GM23338 (cell line): ENCODE measurements around the gene TMTC2. TPM values are rescaled to one million over a fixed set of nuclear protein-coding genes. Genes with fewer than 3 reads are reported as not detected.

Experiments used
- ATAC-seq: fragments of 200-7000 bp; cut with Tn5 transposase; 3 replicates; pipeline ENCODE4 v1.9.1; 2020
- DNase-seq: peaks from one replicate; pipeline ENCODE4 v3.0.0-alpha.2; 2015; ENCODE audit warnings: low spot score
- H2AFZ ChIP-seq: fragments of 200-600 bp; sonication (generic); 2 replicates; pipeline ENCODE4 v1.8.0; 2016; ENCODE audit warnings: antibody characterized with exemption, mild to moderate bottlenecking, moderate library complexity
- H3F3A ChIP-seq: fragments of 200-600 bp; sonication (generic); replicated peaks from 2 replicates; pipeline ENCODE4 v1.8.0; 2017; ENCODE audit warnings: antibody characterized with exemption, mixed run types, low read depth
- H3K27ac ChIP-seq: fragments of 200-600 bp; sonication (generic); 2 replicates; pipeline ENCODE4 v1.6.1; 2016; ENCODE audit warnings: low read depth
- H3K27me3 ChIP-seq: fragments of 200-600 bp; sonication (generic); 2 replicates; pipeline ENCODE4 v1.8.0; 2016; ENCODE audit warnings: mild to moderate bottlenecking, mixed run types, moderate library complexity; ENCODE audit not compliant: insufficient read depth
- H3K36me3 ChIP-seq: fragments of 200-600 bp; sonication (generic); 2 replicates; pipeline ENCODE4 v1.8.0; 2016; ENCODE audit warnings: mild to moderate bottlenecking; ENCODE audit not compliant: insufficient read depth
- H3K4me1 ChIP-seq: fragments of 200-600 bp; sonication (generic); 2 replicates; pipeline ENCODE4 v1.8.0; 2016; ENCODE audit warnings: mild to moderate bottlenecking, moderate library complexity; ENCODE audit not compliant: insufficient read depth
- H3K4me2 ChIP-seq: fragments of 200-600 bp; sonication (generic); 2 replicates; pipeline ENCODE4 v1.7.1; 2017; ENCODE audit warnings: mixed run types
- H3K4me3 ChIP-seq: fragments of 200-600 bp; sonication (generic); 2 replicates; pipeline ENCODE4 v1.6.1; 2016; ENCODE audit warnings: mixed run types
- H3K79me2 ChIP-seq: fragments of 200-600 bp; sonication (generic); replicated peaks from 2 replicates; pipeline ENCODE4 v1.8.0; 2017; ENCODE audit warnings: mild to moderate bottlenecking; ENCODE audit not compliant: insufficient read depth
- H3K9me2 ChIP-seq: fragments of 200-600 bp; sonication (generic); 2 replicates; pipeline ENCODE4 v1.8.0; 2017; ENCODE audit not compliant: insufficient read depth
- H4K20me1 ChIP-seq: fragments of 200-600 bp; sonication (generic); replicated peaks from 2 replicates; pipeline ENCODE4 v1.8.0; 2017; ENCODE audit warnings: mild to moderate bottlenecking; ENCODE audit not compliant: insufficient read depth
- H3K27ac Mint-ChIP-seq: 2 replicates; pipeline ENCODE4 v1.8.0; 2020; ENCODE audit warnings: inconsistent platforms, mild to moderate bottlenecking, moderate library complexity, mixed read lengths
- H3K27me3 Mint-ChIP-seq: 3 replicates; pipeline ENCODE4 v1.8.0; 2022; ENCODE audit warnings: low read depth, mild to moderate bottlenecking, moderate library complexity, mixed read lengths, inconsistent platforms; ENCODE audit not compliant: insufficient read depth, poor library complexity
- H3K36me3 Mint-ChIP-seq: 3 replicates; pipeline ENCODE4 v1.8.0; 2021; ENCODE audit warnings: low read depth, mild to moderate bottlenecking, inconsistent platforms, moderate library complexity, mixed read lengths
- H3K4me1 Mint-ChIP-seq: 3 replicates; pipeline ENCODE4 v1.8.0; 2020; ENCODE audit warnings: mild to moderate bottlenecking, inconsistent platforms, mixed read lengths
- H3K4me3 Mint-ChIP-seq: 3 replicates; pipeline ENCODE4 v1.8.0; 2021; ENCODE audit warnings: moderate library complexity, mild to moderate bottlenecking, inconsistent platforms, mixed read lengths
- H3K9me3 Mint-ChIP-seq: 3 replicates; pipeline ENCODE4 v1.8.0; 2020; ENCODE audit warnings: moderate library complexity, mild to moderate bottlenecking, inconsistent platforms, mixed read lengths
- ETS1 ChIP-seq: IDR thresholded peaks from 2 replicates; pipeline ENCODE4 v1.6.1; 2016; ENCODE audit warnings: antibody characterized with exemption
- REST ChIP-seq: IDR thresholded peaks from one replicate; pipeline ENCODE4 v1.6.1; 2018; ENCODE audit warnings: antibody characterized with exemption; ENCODE audit not compliant: unreplicated experiment
- ZNF114 ChIP-seq: fragments of 250-450 bp; sonication (Bioruptor Pico); IDR thresholded peaks from 2 replicates; pipeline ENCODE4 v1.5.0; 2020; ENCODE audit warnings: mild to moderate bottlenecking, moderate library complexity
- polyA plus RNA-seq: library from polyadenylated mRNA; unstranded; fragments of >200 nt; fragmentation: Nextera tagmentation; extraction: Ambion mirVana; gene quantifications from 2 replicates; pipeline ENCODE4 v1.2.1, GENCODE V29; 2016
- total RNA-seq: library from RNA; depleted of rRNA; stranded (reverse); fragments of >200 nt; shearing (Covaris generic); gene quantifications from 2 replicates; pipeline ENCODE4 v1.2.3, GENCODE V29; 2014

Gene TMTC2
- total and polyA plus RNA-seq, 2 experiments from 2014 or later, result 0.57 to 6.5 TPM

GRCh38 chr12:82705774-82706173, 19.1 kb downstream of the TMTC2 start:
- H3K27me3 ChIP-seq, result no peaks in the 10 kb centered on the region

GRCh38 chr12:82708061-82708879, 21.6 kb downstream of the TMTC2 start:
- no peaks in the 10 kb centered on the region for H3K27me3 ChIP-seq
- no peak overlapping the region for H3K4me3 Mint-ChIP-seq
- H3K4me1 Mint-ChIP-seq, result peaks cover 25% of the 10 kb centered on the region
- H3K79me2 ChIP-seq, result no peaks in the 10 kb centered on the region
- no peaks in the 10 kb centered on the region for H3K9me2 ChIP-seq
- no peaks in the 10 kb centered on the region for H3K36me3 ChIP-seq
- no peaks in the 10 kb centered on the region for H3F3A ChIP-seq
- H3K36me3 Mint-ChIP-seq, result peaks cover 16% of the 10 kb centered on the region
- DNase-seq (peak; percentile 53), ATAC-seq (peak; percentile 82)
- H4K20me1 ChIP-seq, result no peaks in the 10 kb centered on the region
- H3K27me3 Mint-ChIP-seq, result peaks cover 5% of the 10 kb centered on the region
- peak overlapping the region; percentile 20; the same call in 1 of the 2 replicates for H3K27ac Mint-ChIP-seq
- H3K27ac ChIP-seq, result peak overlapping the region; percentile 47
- no peaks in the 10 kb centered on the region; the same call in 2 of the 3 replicates for H3K9me3 Mint-ChIP-seq
- H3K4me2 ChIP-seq, result no peak overlapping the region
- H2AFZ ChIP-seq, result peak overlapping the region; percentile 61; the same call in 1 of the 2 replicates
- no peak overlapping the region for H3K4me3 ChIP-seq
- H3K4me1 ChIP-seq, result peaks cover 19% of the 10 kb centered on the region; the same call in 1 of the 2 replicates
- no peak for TF ChIP-seq ZNF114 (CRISPR knock-in tag)
- TF ChIP-seq REST, result no peak
- TF ChIP-seq ETS1, result no peak

More at GRCh38 chr12:82705774-82706173, 19.1 kb downstream of the TMTC2 start:
- Histone ChIP-seq H3K4me3 (no peak overlapping the region), H4K20me1 (no peaks in the 10 kb centered on the region), H3K9me2 (no peaks in the 10 kb centered on the region), H3K27ac (no peak overlapping the region), H3K4me1 (peaks cover 19% of the 10 kb centered on the region; the same call in 1 of the 2 replicates), H3F3A (no peaks in the 10 kb centered on the region), H2AFZ (no peak overlapping the region), H3K79me2 (no peaks in the 10 kb centered on the region), H3K36me3 (no peaks in the 10 kb centered on the region), H3K4me2 (no peak overlapping the region)
- Mint-ChIP-seq H3K4me1 (peaks cover 25% of the 10 kb centered on the region), H3K27me3 (peaks cover 3% of the 10 kb centered on the region), H3K4me3 (no peak overlapping the region), H3K9me3 (peaks cover 3% of the 10 kb centered on the region; the same call in 1 of the 3 replicates), H3K36me3 (peaks cover 7% of the 10 kb centered on the region; the same call in 1 of the 3 replicates), H3K27ac (no peak overlapping the region; the same call in 1 of the 2 replicates)
- TF ChIP-seq REST, result no peak
- ATAC-seq, result no peak
- DNase-seq, result no peak
